IMR-90 (cell line): Measurements from ENCODE around the gene AADACL3. TPM values are rescaled to one million over a fixed set of nuclear protein-coding genes. Genes with fewer than 3 reads are reported as not detected.

Experiments used
- ATAC-seq: fragments of 200-7000 bp; cut with Tn5 transposase; 2 replicates; pipeline ENCODE4 v1.9.1; 2020; ENCODE audit warnings: low read depth, mild to moderate bottlenecking, moderate library complexity
- BruUV-seq: library from RNA; stranded (reverse); fragments of 400-500 nt; replicated peaks from 2 replicates; lab custom pipeline; 2021; lab: Mats Ljungman, UMichigan
- CTCF ChIA-PET: fragments of 300-600 bp; formaldehyde crosslinking; extraction: SDS; loops from one replicate; lab custom pipeline; 2021; ENCODE audit warnings: antibody characterized with exemption; lab: Yijun Ruan, JAX
- POLR2A ChIA-PET: fragments of 300-600 bp; sonication (Branson Sonifier 250); formaldehyde crosslinking; loops from one replicate; lab custom pipeline; 2022; ENCODE audit warnings: antibody characterized with exemption; ENCODE audit not compliant: unreplicated experiment; lab: Charles Lee
- DNase-seq: peaks from one replicate; pipeline ENCODE4 v3.0.0; 2013
- H2AFZ ChIP-seq: replicated peaks from 2 replicates; pipeline ENCODE3; 2013; ENCODE audit warnings: low read length, mild to moderate bottlenecking; ENCODE audit not compliant: poor library complexity
- H2AK5ac ChIP-seq: 2 replicates; pipeline ENCODE4 v1.6.1; 2013; ENCODE audit warnings: low read depth, low read length, inconsistent platforms
- H2AK9ac ChIP-seq: replicated peaks from 2 replicates; pipeline ENCODE3; 2013; ENCODE audit warnings: mild to moderate bottlenecking, low read depth, low read length, moderate library complexity; ENCODE audit not compliant: poor library complexity
- H2BK120ac ChIP-seq: 2 replicates; pipeline ENCODE4 v1.6.1; 2013; ENCODE audit warnings: low read depth, low read length, inconsistent platforms
- H2BK15ac ChIP-seq: 3 replicates; pipeline ENCODE4 v1.6.1; 2013; ENCODE audit warnings: low read depth, low read length, inconsistent platforms
- H2BK20ac ChIP-seq: 2 replicates; pipeline ENCODE4 v1.6.1; 2013; ENCODE audit warnings: low read depth, mild to moderate bottlenecking, inconsistent platforms, low read length, moderate library complexity
- H2BK5ac ChIP-seq: 2 replicates; pipeline ENCODE4 v1.6.1; 2013; ENCODE audit warnings: mild to moderate bottlenecking, low read depth, low read length, inconsistent platforms; ENCODE audit not compliant: poor library complexity, severe bottlenecking
- H3K14ac ChIP-seq: replicated peaks from 2 replicates; pipeline ENCODE4 v1.6.1; 2013; ENCODE audit warnings: low read depth, low read length, inconsistent platforms
- H3K18ac ChIP-seq: 2 replicates; pipeline ENCODE4 v1.6.1; 2013; ENCODE audit warnings: low read depth, low read length, control low read depth
- H3K23ac ChIP-seq: 2 replicates; pipeline ENCODE4 v1.6.1; 2013; ENCODE audit warnings: low read depth, low read length, inconsistent platforms
- H3K27ac ChIP-seq: 2 replicates; pipeline ENCODE4 v1.5.1; 2013; ENCODE audit warnings: mild to moderate bottlenecking, control low read depth, low read length; ENCODE audit not compliant: insufficient read depth
- H3K27me3 ChIP-seq: 2 replicates; pipeline ENCODE4 v1.6.1; 2013; ENCODE audit warnings: low read length; ENCODE audit not compliant: control insufficient read depth, insufficient read depth
- H3K36me3 ChIP-seq: 2 replicates; pipeline ENCODE4 v1.6.1; 2013; ENCODE audit warnings: low read length, mixed read lengths; ENCODE audit not compliant: control insufficient read depth, insufficient read depth
- H3K4ac ChIP-seq: 2 replicates; pipeline ENCODE4 v1.6.1; 2013; ENCODE audit warnings: low read depth, low read length, inconsistent platforms
- H3K4me1 ChIP-seq: 2 replicates; pipeline ENCODE4 v1.6.1; 2013; ENCODE audit warnings: low read length, mixed read lengths; ENCODE audit not compliant: control insufficient read depth, insufficient read depth
- H3K4me2 ChIP-seq: 2 replicates; pipeline ENCODE4 v1.6.1; 2013; ENCODE audit warnings: low read depth, mild to moderate bottlenecking, control low read depth, low read length, moderate library complexity
- H3K4me3 ChIP-seq: 2 replicates; pipeline ENCODE4 v1.5.1; 2013; ENCODE audit warnings: low read depth, mild to moderate bottlenecking, control low read depth, low read length, moderate library complexity; ENCODE audit not compliant: insufficient read depth
- H3K56ac ChIP-seq: 2 replicates; pipeline ENCODE4 v1.6.1; 2013; ENCODE audit warnings: low read length, inconsistent platforms; ENCODE audit not compliant: insufficient read depth; ENCODE audit errors: extremely low read depth
- H3K79me1 ChIP-seq, 2 experiments: 2 replicates each; pipeline ENCODE4 v1.6.1; 2013; ENCODE audit warnings: low read length in 2 of 2, inconsistent platforms in 1 of 2, low read depth in 1 of 2
- H3K9ac ChIP-seq: 2 replicates; pipeline ENCODE4 v1.6.1; 2013; ENCODE audit warnings: low read depth, low read length, control low read depth
- H3K9me1 ChIP-seq: 2 replicates; pipeline ENCODE4 v1.6.1; 2013; ENCODE audit warnings: low read length, inconsistent platforms; ENCODE audit not compliant: insufficient read depth
- H3K9me3 ChIP-seq: 2 replicates; pipeline ENCODE4 v1.6.1; 2013; ENCODE audit warnings: low read length; ENCODE audit not compliant: control insufficient read depth, insufficient read depth
- H4K20me1 ChIP-seq: 2 replicates; pipeline ENCODE4 v1.6.1; 2013; ENCODE audit warnings: low read length, inconsistent platforms; ENCODE audit not compliant: insufficient read depth
- H4K5ac ChIP-seq: 2 replicates; pipeline ENCODE4 v1.6.1; 2013; ENCODE audit warnings: mild to moderate bottlenecking, low read depth, low read length, control low read depth
- H4K8ac ChIP-seq, 2 experiments: 2 replicates each; pipeline ENCODE4 v1.6.1; 2013; ENCODE audit warnings: low read depth in 2 of 2, low read length in 2 of 2, control low read depth in 1 of 2, inconsistent platforms in 1 of 2
- H4K91ac ChIP-seq: 2 replicates; pipeline ENCODE4 v1.6.1; 2013; ENCODE audit warnings: low read depth, low read length, inconsistent platforms; ENCODE audit not compliant: insufficient read depth
- CEBPB ChIP-seq: IDR thresholded peaks from 2 replicates; pipeline ENCODE4 v1.6.1; 2012; ENCODE audit warnings: low read depth, low read length, improper control_type of control experiment
- NFE2L2 ChIP-seq: fragments of 150-350 bp; IDR thresholded peaks from 2 replicates; pipeline ENCODE4 v1.6.1; 2016; ENCODE audit warnings: low read depth, mild to moderate bottlenecking, low read length
- RFX5 ChIP-seq: IDR thresholded peaks from 2 replicates; pipeline ENCODE4 v1.8.0; 2012; ENCODE audit warnings: low read depth, mild to moderate bottlenecking, low read length, moderate library complexity
- WGBS, 2 experiments: methylation state at CpG; one replicate each; pipeline versions ENCODE4 v1.1.5 to v1.1.7; 2013; ENCODE audit warnings: missing lambda C conversion rate in 2 of 2; ENCODE audit not compliant: insufficient read length in 1 of 2; ENCODE audit errors: extremely low coverage in 2 of 2; 5-methylcytosine and 5-hydroxymethylcytosine counted together
- dilution Hi-C: fragments of 300-500 bp; cut with HindIII; formaldehyde crosslinking; loops from one replicate; pipeline ENCODE4 v1.14.3; 2018; ENCODE audit warnings: low sequenced_read_pairs; ENCODE audit not compliant: unreplicated experiment
- in situ Hi-C: fragments of 300-500 bp; cut with MboI; formaldehyde crosslinking; loops from 3 replicates; pipeline ENCODE4 v1.14.3; 2019; ENCODE audit warnings: low sequenced_read_pairs, inconsistent platforms, mixed read lengths
- intact Hi-C: fragments of 100-400 bp; cut with micrococcal nuclease; formaldehyde crosslinking; loops from 2 replicates; pipeline ENCODE4 v1.10.0; 2022
- polyA plus RNA-seq, 3 experiments: library from polyadenylated mRNA; depleted of rRNA; stranded (reverse); fragments of >200 nt; gene quantifications; 2 replicates each; pipeline ENCODE4 v1.2.3, GENCODE V29; 2012; ENCODE audit warnings: low replicate concordance in 1 of 3
- total RNA-seq: library from RNA; depleted of rRNA; stranded (reverse); fragments of >200 nt; gene quantifications from 2 replicates; pipeline ENCODE4 v1.2.3, GENCODE V29; 2012

AADACL3 gene
- total and polyA plus RNA-seq, 2 of the 4 experiments (the other 2 are of a cell fraction): not detected

DNA sequence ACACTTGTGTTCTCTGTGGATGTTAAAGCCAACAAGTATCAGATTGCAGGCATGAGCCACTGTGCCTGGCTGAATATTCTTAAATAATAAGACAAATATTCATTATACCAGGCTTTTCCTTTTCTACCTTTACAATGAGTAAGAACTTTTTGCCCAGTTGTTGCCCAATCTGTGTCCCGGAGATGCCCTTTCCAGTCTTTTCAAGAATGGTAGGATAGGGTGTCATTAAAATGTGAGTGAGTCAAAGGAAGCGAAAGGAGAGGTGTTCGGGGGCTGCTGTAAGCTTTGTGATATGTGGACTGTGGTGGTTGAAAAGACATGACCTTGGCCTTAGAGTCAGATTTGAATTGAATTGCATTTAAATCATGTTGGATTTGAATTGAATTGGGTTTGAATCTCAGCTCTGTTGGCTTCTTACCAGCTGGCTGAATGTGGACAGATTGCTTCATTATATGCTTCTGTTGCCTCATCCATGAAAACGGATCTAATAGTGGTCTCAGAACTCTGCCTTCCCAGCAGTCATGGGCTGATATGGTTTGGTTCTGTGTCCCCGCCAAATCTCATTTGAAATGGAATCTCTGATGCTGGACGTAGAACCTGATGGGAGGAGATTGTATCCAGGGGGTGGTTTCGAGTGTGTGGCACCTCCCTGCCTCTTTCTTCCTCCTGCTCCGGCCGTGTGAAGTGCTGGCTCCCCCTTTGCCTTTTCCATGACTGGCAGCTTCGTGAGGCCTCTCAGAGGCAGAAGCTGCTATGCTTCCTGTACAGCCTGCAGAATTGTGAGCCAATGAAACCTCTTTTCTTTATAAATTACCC is 22.7 kb upstream of the AADACL3 start:
- Histone ChIP-seq H2AFZ (no peak overlapping the region), H2BK120ac (no peak overlapping the region), H2AK5ac (no peak overlapping the region), H3K9me1 (no peaks in the 10 kb centered on the region), H3K36me3 (no peaks in the 10 kb centered on the region), H3K4me2 (no peak overlapping the region), H3K23ac (no peak overlapping the region), H3K56ac (no peak overlapping the region), H2AK9ac (no peak overlapping the region), H4K91ac (no peak overlapping the region), H2BK5ac (no peak overlapping the region), H4K20me1 (no peaks in the 10 kb centered on the region), H3K27ac (no peak overlapping the region), H3K27me3 (no peaks in the 10 kb centered on the region), H4K8ac (no peak overlapping the region), H3K9ac (no peak overlapping the region), H3K14ac (no peak overlapping the region), H2BK15ac (no peak overlapping the region), H3K4ac (no peak overlapping the region), H3K4me1 (no peaks in the 10 kb centered on the region), H2BK20ac (no peak overlapping the region), H3K18ac (no peak overlapping the region), H3K79me1 (no peaks in the 10 kb centered on the region), H3K4me3 (no peak overlapping the region), H3K9me3 (no peaks in the 10 kb centered on the region), H4K5ac (no peak overlapping the region)
- dilution Hi-C loops: no loop called here
- ChIA-PET CTCF (no interaction called here), POLR2A (no interaction called here)
- in situ Hi-C loops: no loop called here
- DNase-seq (no peak), ATAC-seq (no peak)
- no TSS peak for BruUV-seq
- WGBS, 2 experiments: 37% methylated on average over 5 of the region's 10 CpGs; no CpG with 5 or more reads in 1 of the 2 experiments
- intact Hi-C loops: no loop called here
- TF ChIP-seq RFX5 (no peak), NFE2L2 (no peak), CEBPB (peak; percentile 26; the same call in 1 of the 2 replicates)
